Activated CD8-positive, alpha-beta T cell treated with anti-CD3 and anti-CD28 coated beads for 36 hours (primary cell): Measurements from ENCODE around the gene KMT2A. TPM values are rescaled to one million over a fixed set of nuclear protein-coding genes. Genes with fewer than 3 reads are reported as not detected.

Source experiments
- ATAC-seq: fragments of 200-7000 bp; cut with Tn5 transposase; one replicate; pipeline ENCODE4 v1.10.0; 2021; ENCODE audit warnings: mild to moderate bottlenecking, moderate library complexity
- CTCF ChIA-PET: fragments of 350-600 bp; sonication (Branson Sonifier 250); formaldehyde crosslinking; loops from one replicate; lab custom pipeline; 2021; ENCODE audit warnings: antibody characterized with exemption; lab: Charles Lee
- POLR2A ChIA-PET: fragments of 350-600 bp; sonication (Branson Sonifier 250); formaldehyde crosslinking; loops from one replicate; lab custom pipeline; 2021; ENCODE audit warnings: antibody characterized with exemption; lab: Charles Lee
- DNase-seq: peaks from one replicate; pipeline ENCODE4 v3.0.0-alpha.2; 2020
- H3K27ac Mint-ChIP-seq: one replicate; pipeline ENCODE4 v1.8.0; 2021; ENCODE audit warnings: mild to moderate bottlenecking, mixed read lengths
- H3K27me3 Mint-ChIP-seq: one replicate; pipeline ENCODE4 v1.8.0; 2021; ENCODE audit warnings: mixed read lengths
- H3K36me3 Mint-ChIP-seq: one replicate; pipeline ENCODE4 v1.8.0; 2021; ENCODE audit warnings: low read depth, mixed read lengths
- H3K4me1 Mint-ChIP-seq: one replicate; pipeline ENCODE4 v1.8.0; 2021; ENCODE audit warnings: low read depth, mixed read lengths
- H3K4me3 Mint-ChIP-seq: one replicate; pipeline ENCODE4 v1.8.0; 2021; ENCODE audit warnings: mild to moderate bottlenecking, moderate library complexity, mixed read lengths
- H3K9me3 Mint-ChIP-seq: one replicate; pipeline ENCODE4 v1.8.0; 2021; ENCODE audit warnings: mixed read lengths
- intact Hi-C: fragments of 100-400 bp; cut with micrococcal nuclease; formaldehyde crosslinking; loops from one replicate; pipeline ENCODE4 v1.10.0; 2022
- total RNA-seq, 2 experiments: library from RNA; stranded (reverse); gene quantifications; one replicate each; pipeline ENCODE4 v1.2.3, GENCODE V29; 2021
- TF ChIP-seq, protein P1 (sequence below): fragments of 200-600 bp; IDR thresholded peaks from one replicate; pipeline ENCODE4 v1.8.0; 2022; ENCODE audit warnings: antibody characterized with exemption, mild to moderate bottlenecking

KMT2A gene
- total RNA-seq, 2 experiments from 2014 or later: 68.8 to 75.0 TPM

- DNase-seq (no peak), ATAC-seq (no peak)
- ChIA-PET CTCF (no interaction called here), POLR2A (no interaction called here)
- no peaks in the 10 kb centered on the region for H3K4me1 Mint-ChIP-seq
- peaks cover 3% of the 10 kb centered on the region for H3K36me3 Mint-ChIP-seq
- H3K27me3 Mint-ChIP-seq: no peaks in the 10 kb centered on the region
- intact Hi-C loops: no loop called here
- TF ChIP-seq, protein P1, sequence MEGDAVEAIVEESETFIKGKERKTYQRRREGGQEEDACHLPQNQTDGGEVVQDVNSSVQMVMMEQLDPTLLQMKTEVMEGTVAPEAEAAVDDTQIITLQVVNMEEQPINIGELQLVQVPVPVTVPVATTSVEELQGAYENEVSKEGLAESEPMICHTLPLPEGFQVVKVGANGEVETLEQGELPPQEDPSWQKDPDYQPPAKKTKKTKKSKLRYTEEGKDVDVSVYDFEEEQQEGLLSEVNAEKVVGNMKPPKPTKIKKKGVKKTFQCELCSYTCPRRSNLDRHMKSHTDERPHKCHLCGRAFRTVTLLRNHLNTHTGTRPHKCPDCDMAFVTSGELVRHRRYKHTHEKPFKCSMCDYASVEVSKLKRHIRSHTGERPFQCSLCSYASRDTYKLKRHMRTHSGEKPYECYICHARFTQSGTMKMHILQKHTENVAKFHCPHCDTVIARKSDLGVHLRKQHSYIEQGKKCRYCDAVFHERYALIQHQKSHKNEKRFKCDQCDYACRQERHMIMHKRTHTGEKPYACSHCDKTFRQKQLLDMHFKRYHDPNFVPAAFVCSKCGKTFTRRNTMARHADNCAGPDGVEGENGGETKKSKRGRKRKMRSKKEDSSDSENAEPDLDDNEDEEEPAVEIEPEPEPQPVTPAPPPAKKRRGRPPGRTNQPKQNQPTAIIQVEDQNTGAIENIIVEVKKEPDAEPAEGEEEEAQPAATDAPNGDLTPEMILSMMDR: no peak
- no peak overlapping the region for H3K4me3 Mint-ChIP-seq
- no peak overlapping the region for H3K27ac Mint-ChIP-seq
- H3K9me3 Mint-ChIP-seq: no peaks in the 10 kb centered on the region
These were observed 110.8 kb downstream of the KMT2A start for GRCh38 chr11:118547132-118547531.

DNA sequence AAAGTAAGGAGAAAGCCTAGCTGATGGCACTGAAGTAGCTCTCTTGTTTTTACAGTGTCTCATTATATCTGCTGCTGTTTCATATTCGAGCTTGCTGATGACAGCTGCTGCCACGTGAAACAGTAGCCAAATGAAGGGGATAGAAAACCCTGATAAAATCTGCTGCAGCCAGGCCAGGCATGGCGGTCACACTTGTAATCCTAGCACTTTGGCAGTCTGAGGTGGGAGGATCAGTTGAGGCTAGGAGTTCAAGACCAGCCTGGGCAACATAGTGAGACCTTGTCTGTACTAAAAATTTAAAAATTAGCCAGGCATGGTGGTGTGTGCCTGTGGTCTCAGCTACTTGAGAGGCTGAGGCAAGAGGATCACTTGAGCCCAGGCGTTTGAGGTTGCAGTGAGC, 116.0 kb downstream of the KMT2A start:
- Mint-ChIP-seq H3K36me3 (peaks cover 16% of the 10 kb centered on the region), H3K27ac (no peak overlapping the region), H3K27me3 (no peaks in the 10 kb centered on the region), H3K4me1 (no peaks in the 10 kb centered on the region), H3K4me3 (no peak overlapping the region), H3K9me3 (no peaks in the 10 kb centered on the region)
- ATAC-seq (no peak), DNase-seq (no peak)
- ChIA-PET CTCF (no interaction called here), POLR2A (no interaction called here)
- TF ChIP-seq, protein P1: no peak
- intact Hi-C loops: no loop called here

DNA sequence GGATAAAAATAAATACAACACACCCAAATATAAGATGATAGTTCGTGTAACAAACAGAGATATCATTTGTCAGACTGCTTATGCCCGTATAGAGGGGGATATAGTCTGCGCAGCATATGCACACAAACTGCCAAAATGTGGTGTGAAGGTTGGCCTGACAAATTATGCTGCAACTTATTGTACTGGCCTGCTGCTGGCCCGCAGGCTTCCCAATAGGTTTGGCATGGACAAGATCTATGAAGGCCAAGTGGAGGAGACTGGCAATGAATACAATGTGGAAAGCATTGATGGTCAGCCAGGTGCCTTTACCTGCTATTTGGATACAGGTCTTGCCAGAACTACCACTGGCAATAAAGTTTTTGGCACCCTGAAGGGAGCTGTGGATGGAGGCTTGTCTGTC, 124.5 kb downstream of the KMT2A start:
- no peak overlapping the region for H3K27ac Mint-ChIP-seq
- no peaks in the 10 kb centered on the region for H3K27me3 Mint-ChIP-seq

GRCh38 chr11:118565051-118565450, 128.8 kb downstream of the KMT2A start:
- intact Hi-C loops: loop anchor here (5.0 to 10.0 kb wide), 2 partner anchors 38 to 120 kb away; partner anchors contain the start of gene TTC36
- ChIA-PET CTCF (no interaction called here), POLR2A (no interaction called here)
- H3K36me3 Mint-ChIP-seq: no peaks in the 10 kb centered on the region
- peak overlapping the region; percentile 43 for H3K27ac Mint-ChIP-seq
- peaks cover 21% of the 10 kb centered on the region for H3K4me1 Mint-ChIP-seq
- no peaks in the 10 kb centered on the region for H3K9me3 Mint-ChIP-seq
- ATAC-seq: no peak
- no peaks in the 10 kb centered on the region for H3K27me3 Mint-ChIP-seq
- TF ChIP-seq, protein P1: no peak
- DNase-seq: no peak
- peak overlapping the region; percentile 88 for H3K4me3 Mint-ChIP-seq

More for the DNA sequence above, 124.5 kb downstream of the KMT2A start:
- DNase-seq (no peak), ATAC-seq (no peak)
- no peak overlapping the region for H3K4me3 Mint-ChIP-seq
- ChIA-PET CTCF (no interaction called here), POLR2A (no interaction called here)
- peaks cover 5% of the 10 kb centered on the region for H3K36me3 Mint-ChIP-seq
- intact Hi-C loops: loop anchor here (10.0 kb wide), 1 partner anchor 116 kb away; no protein-coding TSS in a partner anchor
- H3K4me1 Mint-ChIP-seq: peaks cover 15% of the 10 kb centered on the region
- TF ChIP-seq, protein P1: no peak
- H3K9me3 Mint-ChIP-seq: no peaks in the 10 kb centered on the region

DNA sequence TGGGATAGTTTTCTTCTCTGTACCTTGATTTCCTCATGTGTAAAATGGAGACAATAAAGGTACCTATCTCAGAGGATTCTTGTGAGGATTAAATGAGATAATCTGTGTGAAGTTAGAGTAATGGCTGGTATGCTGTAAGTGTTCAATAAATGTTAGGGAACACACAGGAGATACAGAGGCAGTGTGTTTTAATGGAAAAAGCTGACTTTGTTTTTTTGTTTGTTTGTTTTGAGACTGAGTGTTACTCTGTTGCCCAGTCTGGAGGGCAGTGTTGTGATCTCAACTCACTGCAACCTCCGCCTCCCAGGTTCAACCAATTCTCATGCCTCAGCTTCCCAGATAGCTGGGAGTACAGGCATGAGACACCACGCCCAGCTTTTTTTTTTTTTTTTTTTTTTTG, 133.4 kb downstream of the KMT2A start:
- H3K27me3 Mint-ChIP-seq: no peaks in the 10 kb centered on the region
- H3K36me3 Mint-ChIP-seq: peaks cover 5% of the 10 kb centered on the region
- peaks cover 36% of the 10 kb centered on the region for H3K4me1 Mint-ChIP-seq
- DNase-seq (no peak), ATAC-seq (no peak)
- H3K4me3 Mint-ChIP-seq: no peak overlapping the region
- intact Hi-C loops: loop anchor here (5.0 to 10.0 kb wide), 2 partner anchors 42 to 125 kb away; partner anchors contain the start of gene TTC36
- H3K27ac Mint-ChIP-seq: no peak overlapping the region
- TF ChIP-seq, protein P1: no peak
- ChIA-PET POLR2A (interaction anchor here (1.1 to 1.7 kb wide), 2 partner anchors 8 to 42 kb away, joined by 4 to 5 read pairs; partner anchors contain the start of gene TTC36), CTCF (no interaction called here)
- H3K9me3 Mint-ChIP-seq: no peaks in the 10 kb centered on the region
